Epithelial cell of alveolus of lung (primary cell): ENCODE data around the gene KRTAP19-3. TPM values are rescaled to one million over a fixed set of nuclear protein-coding genes. Genes with fewer than 3 reads are reported as not detected.

Experiments
- total RNA-seq: library from RNA; depleted of rRNA; stranded (reverse); fragments of >200 nt; gene quantifications from 2 replicates; pipeline ENCODE4 v1.2.1, GENCODE V29; 2015

KRTAP19-3 gene
- not detected in 2 replicates for total RNA-seq

GRCh38 chr21:30491963-30492428 lies at the start of gene KRTAP19-3:
Gene KRTAP19-3 (minus strand): TSS chr21:30492013. CDS start chr21:30491957, 56 bp downstream.

DNA sequence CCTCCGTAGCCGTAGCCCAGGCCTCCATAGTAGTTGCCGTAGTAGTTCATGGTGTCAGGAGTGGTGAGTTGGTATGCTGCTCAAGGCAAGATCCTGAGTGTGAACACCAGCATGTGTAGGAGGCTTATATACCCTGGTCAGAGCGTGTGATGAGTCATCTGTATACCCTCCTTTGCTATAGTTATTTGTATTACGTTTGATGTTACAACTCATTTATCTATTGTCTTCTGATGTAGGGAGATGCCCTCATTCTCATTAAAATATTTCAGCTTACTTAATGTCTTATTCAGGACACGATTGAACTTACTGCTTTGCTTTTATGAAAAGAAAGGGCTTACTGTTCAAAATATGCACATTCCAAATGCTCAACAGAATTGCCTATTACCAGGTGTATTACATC lies 10.2 kb upstream of the KRTAP19-3 start, which contains the start of gene KRTAP19-5:
Gene KRTAP19-5, minus strand, starts transcription at position 101 of the 400 bp plus-strand sequence. Its CDS starts 51 bp downstream, at position 50.

DNA sequence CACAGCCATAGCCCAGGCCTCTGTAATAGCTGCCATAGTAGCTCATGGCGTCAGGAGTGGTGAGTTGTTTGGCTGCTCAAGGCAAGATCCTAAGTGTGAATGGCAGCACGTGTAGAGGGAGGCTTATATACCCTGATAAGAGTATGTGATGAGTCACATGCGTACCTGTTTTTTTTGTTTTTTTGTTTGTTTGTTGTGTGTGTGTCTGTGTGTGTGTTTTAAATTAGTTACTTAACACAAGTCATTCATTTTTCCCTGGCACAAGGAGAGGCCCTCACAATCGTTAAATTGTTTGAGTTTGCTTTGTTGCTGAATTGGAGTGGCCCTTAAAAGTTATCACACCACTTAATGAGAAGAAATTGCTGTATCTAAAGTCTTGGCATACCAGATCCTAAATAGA lies 5.3 kb upstream of the KRTAP19-3 start, which contains the start of gene KRTAP19-4:
Gene KRTAP19-4, minus strand, starts transcription at position 101 of the 400 bp plus-strand sequence. Its CDS starts 55 bp downstream, at position 46.

GRCh38 chr21:30487336-30487735 lies 4.5 kb downstream of the KRTAP19-3 start, which contains the start of gene KRTAP19-2:
Gene KRTAP19-2 (minus strand): TSS chr21:30487436. CDS start chr21:30487348, 88 bp downstream.

DNA sequence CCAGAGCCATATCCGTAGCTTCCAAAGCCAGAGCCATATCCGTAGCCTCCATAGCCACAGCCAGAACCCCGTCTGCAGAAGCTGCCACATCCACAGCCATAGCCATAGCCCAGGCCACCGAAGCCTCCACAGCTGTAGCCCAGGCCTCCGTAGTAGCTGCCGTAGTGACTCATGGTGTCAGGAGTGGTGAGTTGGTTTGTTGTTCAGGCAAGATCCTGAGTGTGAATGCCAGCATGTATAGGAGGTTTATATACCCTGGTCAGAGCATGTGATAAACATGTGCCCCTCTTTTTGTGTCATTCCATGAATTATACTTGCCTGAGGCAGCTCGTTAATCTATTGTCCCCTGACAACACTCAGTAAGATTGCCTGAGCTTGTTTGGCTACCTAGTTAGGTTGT lies 11.7 kb downstream of the KRTAP19-3 start, which contains the start of gene KRTAP19-1:
Gene KRTAP19-1, minus strand, starts transcription at position 223 of the 400 bp plus-strand sequence. Its CDS starts 50 bp downstream, at position 173.

Other genes starting within 250 kb of the KRTAP19-3 start
- not detected in 2 replicates for gene KRTAP24-1, start 209.1 kb downstream of the KRTAP19-3 start, total RNA-seq
- not detected in 2 replicates for gene KRTAP25-1, start 202.5 kb downstream of the KRTAP19-3 start, total RNA-seq
- gene KRTAP26-1, start 171.7 kb downstream of the KRTAP19-3 start, total RNA-seq: not detected in 2 replicates
- not detected in 2 replicates for gene KRTAP27-1, start 154.3 kb downstream of the KRTAP19-3 start, total RNA-seq
- gene KRTAP23-1, start 143.4 kb downstream of the KRTAP19-3 start, total RNA-seq: not detected in 2 replicates
- not detected in 2 replicates for gene KRTAP13-2, start 119.7 kb downstream of the KRTAP19-3 start, total RNA-seq
- not detected in 2 replicates for gene KRTAP13-1, start 96.0 kb downstream of the KRTAP19-3 start, total RNA-seq
- gene KRTAP13-3, start 66.1 kb downstream of the KRTAP19-3 start, total RNA-seq: not detected in 2 replicates
- gene KRTAP13-4, start 61.8 kb downstream of the KRTAP19-3 start, total RNA-seq: not detected in 2 replicates
- gene KRTAP15-1, start 51.7 kb downstream of the KRTAP19-3 start, total RNA-seq: not detected in 2 replicates
- gene KRTAP19-1, start 11.6 kb downstream of the KRTAP19-3 start, total RNA-seq: not detected in 2 replicates
- not detected in 2 replicates for gene KRTAP19-2, start 4.6 kb downstream of the KRTAP19-3 start, total RNA-seq
- gene KRTAP19-4, start 5.2 kb upstream of the KRTAP19-3 start, total RNA-seq: not detected in 2 replicates
- not detected in 2 replicates for gene KRTAP19-5, start 10.1 kb upstream of the KRTAP19-3 start, total RNA-seq
- not detected in 2 replicates for gene KRTAP19-6, start 49.9 kb upstream of the KRTAP19-3 start, total RNA-seq
- not detected in 2 replicates for gene KRTAP19-7, start 69.3 kb upstream of the KRTAP19-3 start, total RNA-seq
- gene KRTAP22-2, start 98.4 kb upstream of the KRTAP19-3 start, total RNA-seq: not detected in 2 replicates
- not detected in 2 replicates for gene KRTAP6-3, start 100.4 kb upstream of the KRTAP19-3 start, total RNA-seq
- not detected in 2 replicates for gene KRTAP6-2, start 106.9 kb upstream of the KRTAP19-3 start, total RNA-seq
- gene KRTAP22-1, start 109.1 kb upstream of the KRTAP19-3 start, total RNA-seq: not detected in 2 replicates
- not detected in 2 replicates for gene KRTAP6-1, start 121.9 kb upstream of the KRTAP19-3 start, total RNA-seq
- gene KRTAP20-1, start 124.4 kb upstream of the KRTAP19-3 start, total RNA-seq: not detected in 2 replicates
- gene KRTAP20-4, start 128.6 kb upstream of the KRTAP19-3 start, total RNA-seq: not detected in 2 replicates
- gene KRTAP20-2, start 143.2 kb upstream of the KRTAP19-3 start, total RNA-seq: not detected in 2 replicates
- gene KRTAP20-3, start 150.9 kb upstream of the KRTAP19-3 start, total RNA-seq: not detected in 2 replicates
- not detected in 2 replicates for gene KRTAP21-3, start 226.8 kb upstream of the KRTAP19-3 start, total RNA-seq